DOHH2 (cell line): ENCODE data around the gene RHCG.

Experiments used
- CTCF ChIP-seq: fragments of 200-600 bp; sonication (generic); IDR thresholded peaks from one replicate; pipeline ENCODE4 v1.5.1; 2014; ENCODE audit warnings: antibody characterized with exemption, mild to moderate bottlenecking, low read depth, low read length; ENCODE audit not compliant: poor library complexity, severe bottlenecking
- EZH2phosphoT487 ChIP-seq: fragments of 200-600 bp; sonication (generic); IDR thresholded peaks from 2 replicates; pipeline ENCODE4 v1.6.1; 2017; ENCODE audit warnings: borderline replicate concordance, mild to moderate bottlenecking, antibody characterized with exemption, low read length, moderate library complexity, mixed read lengths

- TF ChIP-seq CTCF, result peak; percentile 80
- no peak for TF ChIP-seq EZH2phosphoT487
Measured at GRCh38 chr15:89494941-89495637, 1.3 kb downstream of the RHCG start.
